Esophagus muscularis mucosa (tissue), 4 donors: Measurements from ENCODE around the gene CDKN2C. TPM values are rescaled to one million over a fixed set of nuclear protein-coding genes. Genes with fewer than 3 reads are reported as not detected.

ENCODE experiments used
- DNase-seq: peaks from one replicate; pipeline ENCODE4 v3.0.0-alpha.2; 2017; ENCODE audit errors: extremely low spot score
- H3K27ac ChIP-seq, 4 donors: fragments of 200-600 bp; sonication (generic); replicated peaks in 1 of 4; 1 replicate in 3 of 4; 2 replicates in 1 of 4; pipeline ENCODE4 v1.5.1; 2016 to 2019; ENCODE audit warnings: mild to moderate bottlenecking in 1 of 4
- H3K27me3 ChIP-seq, 4 donors: fragments of 200-600 bp; sonication (generic); one replicate each; pipeline versions ENCODE4 v1.5.1 to v1.6.0; 2016 to 2019
- H3K36me3 ChIP-seq, 4 donors: fragments of 200-600 bp; sonication (generic); one replicate each; pipeline ENCODE4 v1.5.1; 2016 to 2019
- H3K4me1 ChIP-seq, 4 donors: fragments of 200-600 bp; sonication (generic); one replicate each; pipeline ENCODE4 v1.5.1; 2016 to 2019
- H3K4me3 ChIP-seq, 4 donors: fragments of 200-600 bp; sonication (generic); 1 replicate in 2 of 4; 2 replicates in 2 of 4; pipeline ENCODE4 v1.5.1; 2016 to 2019; ENCODE audit warnings: mild to moderate bottlenecking in 4 of 4, moderate library complexity in 1 of 4
- H3K9me3 ChIP-seq, 4 donors: fragments of 200-600 bp; sonication (generic); 1 replicate in 3 of 4; 2 replicates in 1 of 4; pipeline ENCODE4 v1.5.1; 2016 to 2019
- CTCF ChIP-seq, 3 experiments: fragments of 200-600 bp in 2 of 3; fragments of 450-650 bp in 1 of 3; sonication (generic) in 2 of 3; IDR thresholded peaks; one replicate each; pipeline ENCODE4 v1.5.1; 2017 to 2019; ENCODE audit warnings: antibody characterized with exemption in 3 of 3, mild to moderate bottlenecking in 2 of 3, moderate library complexity in 1 of 3
- EP300 ChIP-seq: sonication (generic); formaldehyde crosslinking; IDR thresholded peaks from one replicate; pipeline ENCODE4 v1.6.1; 2017; ENCODE audit warnings: antibody characterized with exemption
- POLR2A ChIP-seq: fragments of 450-650 bp; IDR thresholded peaks from one replicate; pipeline ENCODE4 v1.6.1; 2017; ENCODE audit warnings: antibody characterized with exemption, moderate library complexity, mild to moderate bottlenecking, low read depth
- POLR2AphosphoS5 ChIP-seq, 2 donors: sonication (generic); formaldehyde crosslinking; IDR thresholded peaks; one replicate each; pipeline ENCODE4 v1.6.1; 2017; ENCODE audit warnings: antibody characterized with exemption in 2 of 2
- WGBS: methylation state at CpG from one replicate; pipeline ENCODE4 v1.1.5; 2018; 5-methylcytosine and 5-hydroxymethylcytosine counted together
- intact Hi-C: fragments of 100-400 bp; cut with DNase I; formaldehyde crosslinking; loops from one replicate; pipeline ENCODE4 v1.15.1; 2023
- total RNA-seq, 4 donors: library from RNA; depleted of rRNA; stranded (reverse); fragments of >200 nt; gene quantifications; one replicate each; pipeline versions ENCODE4 v1.1.0 to v1.2.1, GENCODE V29; 2016

The CDKN2C gene
- total RNA-seq, 4 donors from 2014 or later = 20.4 to 37.4 (median 27.0) TPM

GRCh38 chr1:50959913-50960844 lies 9.9 kb upstream of the CDKN2C start, which contains the start of gene FAF1:
Gene FAF1, minus strand, starts transcription at chr1:50960267. Its CDS starts 456 bp downstream, at chr1:50959811.
- Histone ChIP-seq H3K4me3 (peak within 1 kb of the TSS; percentile 68 to 89 (median 72)), H3K27me3 (no peaks in the 10 kb centered on the region), H3K36me3 (no peaks in the 10 kb centered on the region), H3K9me3 (no peaks in the 10 kb centered on the region), H3K27ac (peak within 1 kb of the TSS; percentile 82 to 91 (median 87)), H3K4me1 (peaks cover 21 to 34% (median 27%) of the 10 kb centered on the region in 4 donors)
- peak; percentile 99 for DNase-seq
- intact Hi-C loops = no loop called here
- WGBS = under 1% methylated on average over 11 of the region's 80 CpGs
- TF ChIP-seq EP300 (no peak), POLR2AphosphoS5 (IDR thresholded peaks at IDR 0.05) (peak; percentile 98), CTCF (IDR thresholded peaks at IDR 0.05) (peak; percentile 25 to 32 (median 31)), POLR2A (peak; percentile 92)

DNA sequence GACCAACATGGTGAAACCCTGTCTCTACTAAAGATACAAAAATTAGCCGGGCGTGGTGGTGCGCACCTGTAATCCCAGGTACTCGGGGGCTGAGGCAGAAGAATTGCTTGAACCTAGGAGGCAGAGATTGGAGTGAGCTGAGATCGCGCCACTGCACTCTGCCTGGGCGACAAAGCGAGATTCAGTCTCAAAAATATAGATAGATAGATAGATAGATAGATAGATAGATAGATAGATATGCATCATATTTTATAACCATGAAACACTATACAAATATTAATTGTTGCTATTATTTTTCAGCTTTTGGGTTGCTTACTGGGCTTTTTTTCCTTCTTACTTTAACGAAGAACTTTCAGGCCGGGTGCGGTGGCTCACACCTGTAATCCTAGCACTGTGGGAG lies 5.2 kb upstream of the CDKN2C start:
- TF ChIP-seq POLR2A (no peak), CTCF (IDR thresholded peaks at IDR 0.05) (no peak), POLR2AphosphoS5 (IDR thresholded peaks at IDR 0.05) (no peak), EP300 (no peak)
- Histone ChIP-seq H3K27ac (no peak overlapping the region), H3K27me3 (no peaks in the 10 kb centered on the region), H3K4me1 (peaks cover 19 to 23% (median 23%) of the 10 kb centered on the region in 4 donors), H3K36me3 (no peaks in the 10 kb centered on the region), H3K4me3 (no peak overlapping the region), H3K9me3 (no peaks in the 10 kb centered on the region)
- intact Hi-C loops = no loop called here
- no peak for DNase-seq
- 94% methylated on average over 11 of the region's 11 CpGs for WGBS

- no peaks in the 10 kb centered on the region for H3K36me3 ChIP-seq
- DNase-seq = no peak
- no peaks in the 10 kb centered on the region for H3K9me3 ChIP-seq
- H3K27me3 ChIP-seq = no peaks in the 10 kb centered on the region
- intact Hi-C loops = no loop called here
- H3K4me3 ChIP-seq = peak overlapping the region; percentile 71 to 98 (median 82)
- H3K27ac ChIP-seq = peak overlapping the region; percentile 95 to 99 (median 98)
- H3K4me1 ChIP-seq = peaks cover 12 to 16% (median 14%) of the 10 kb centered on the region in 4 donors
- TF ChIP-seq POLR2A = no peak
- no peak for TF ChIP-seq CTCF (IDR thresholded peaks at IDR 0.05)
- TF ChIP-seq EP300 = no peak
- no peak for TF ChIP-seq POLR2AphosphoS5 (IDR thresholded peaks at IDR 0.05)
- 64% methylated on average over 3 of the region's 3 CpGs for WGBS
These were observed 3.1 kb upstream of the CDKN2C start for GRCh38 chr1:50966991-50967390.

DNA sequence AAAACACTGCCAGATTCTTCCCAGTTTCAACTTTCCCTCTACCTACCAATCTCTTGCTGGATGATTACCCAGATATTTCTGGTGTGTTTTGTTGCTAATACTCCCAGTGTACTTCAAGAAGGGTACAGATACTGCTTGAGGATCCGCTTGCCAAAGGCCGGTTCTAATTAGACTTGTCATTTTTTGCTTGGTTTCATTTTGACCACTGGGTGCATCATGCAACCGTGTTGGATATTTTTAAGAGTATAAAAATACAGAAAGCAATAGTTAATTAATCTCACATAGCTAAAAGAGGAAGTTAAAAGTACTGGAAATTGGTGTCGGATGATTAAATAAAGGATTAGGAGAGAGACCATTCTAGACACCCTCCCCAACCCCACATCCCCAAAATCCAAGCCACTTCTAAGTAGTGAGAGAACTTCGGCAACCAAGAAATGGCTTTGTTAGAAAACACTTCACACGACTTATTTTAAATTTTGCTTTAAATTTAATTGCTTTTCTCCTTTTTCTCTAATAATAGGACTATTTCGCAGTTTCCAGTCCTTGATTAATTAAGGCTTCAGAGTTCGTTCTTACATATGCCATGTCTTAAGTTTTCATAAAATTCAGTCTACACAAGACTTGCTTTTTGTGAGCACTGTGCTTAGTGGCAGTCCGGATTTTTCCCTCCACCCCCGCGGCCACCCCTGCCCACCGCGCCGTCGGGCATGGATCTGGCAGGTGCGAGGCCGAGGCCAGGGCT lies 2.5 kb upstream of the CDKN2C start:
- Histone ChIP-seq H3K36me3 (no peaks in the 10 kb centered on the region), H3K9me3 (no peaks in the 10 kb centered on the region), H3K4me3 (peak overlapping the region; percentile 71 to 98 (median 82)), H3K27ac (peak overlapping the region; percentile 95 to 99 (median 98)), H3K27me3 (no peaks in the 10 kb centered on the region), H3K4me1 (peaks cover 12 to 17% (median 14%) of the 10 kb centered on the region in 4 donors)
- DNase-seq = no peak
- intact Hi-C loops = no loop called here
- TF ChIP-seq EP300 (no peak), POLR2A (no peak), POLR2AphosphoS5 (IDR thresholded peaks at IDR 0.05) (no peak), CTCF (IDR thresholded peaks at IDR 0.05) (no peak)
- WGBS = 12% methylated on average over 17 of the region's 17 CpGs
